Body of pancreas (tissue), 4 donors: Measurements from ENCODE around the gene GSTP1. TPM values are rescaled to one million over a fixed set of nuclear protein-coding genes. Genes with fewer than 3 reads are reported as not detected.
"Not testable (repeated sequence)": the region's sequence is repeated elsewhere in the genome, so short reads cannot be mapped to it uniquely, and the experiment has no call there.

Experiments
- ATAC-seq: fragments of 150-250 bp; one replicate; pipeline ENCODE4 v1.9.1; 2016
- DNase-seq, 4 donors: peaks; one replicate each; pipeline ENCODE4 v3.0.0-alpha.2; 2019
- H3K27ac ChIP-seq, 4 donors: fragments of 200-600 bp; sonication (generic); 1 replicate in 3 of 4; 2 replicates in 1 of 4; pipeline versions ENCODE4 v1.5.1 to v1.6.1; 2016 to 2019; ENCODE audit warnings: mild to moderate bottlenecking in 1 of 4, mixed read lengths in 1 of 4, moderate library complexity in 1 of 4
- H3K27me3 ChIP-seq, 2 donors: fragments of 200-600 bp; sonication (generic); one replicate each; pipeline ENCODE4 v1.6.0; 2016; ENCODE audit warnings: mild to moderate bottlenecking in 1 of 2
- H3K36me3 ChIP-seq, 2 donors: fragments of 200-600 bp; sonication (generic); replicated peaks in 1 of 2; 2 replicates each; pipeline ENCODE4 v1.5.1; 2016; ENCODE audit warnings: low read depth in 2 of 2; ENCODE audit not compliant: insufficient read depth in 1 of 2
- H3K4me1 ChIP-seq: fragments of 200-600 bp; sonication (generic); one replicate; pipeline ENCODE4 v1.6.0; 2016
- H3K4me3 ChIP-seq, 2 donors: fragments of 200-600 bp; sonication (generic); 1 replicate in 1 of 2; 2 replicates in 1 of 2; pipeline ENCODE4 v1.5.1; 2016 to 2019
- H3K9me3 ChIP-seq, 3 donors: fragments of 200-600 bp; sonication (generic); 1 replicate in 2 of 3; 2 replicates in 1 of 3; pipeline ENCODE4 v1.5.1; 2016
- CTCF ChIP-seq, 7 experiments: fragments of 450-650 bp in 4 of 7; fragments of 200-600 bp in 3 of 7; sonication (generic) in 3 of 7; IDR thresholded peaks; one replicate each; pipeline ENCODE4 v1.5.1; 2016 to 2019; ENCODE audit warnings: antibody characterized with exemption in 7 of 7
- POLR2A ChIP-seq, 3 donors: fragments of 450-650 bp; IDR thresholded peaks; one replicate each; pipeline ENCODE4 v1.6.1; 2016; ENCODE audit warnings: antibody characterized with exemption in 3 of 3, mild to moderate bottlenecking in 2 of 3
- WGBS, 2 donors: methylation state at CpG; one replicate each; pipeline ENCODE4 v1.1.5; 2017; 5-methylcytosine and 5-hydroxymethylcytosine counted together
- intact Hi-C: fragments of 100-400 bp; cut with DNase I; formaldehyde crosslinking; loops from one replicate; pipeline ENCODE4 v1.15.1; 2023
- total RNA-seq, 2 donors: library from RNA; depleted of rRNA; stranded (reverse); fragments of >200 nt; gene quantifications; one replicate each; pipeline ENCODE4 v1.1.0, GENCODE V29; 2016

Gene GSTP1
- total RNA-seq, 2 donors from 2014 or later, result 359 to 454 TPM

GRCh38 chr11:67585911-67586310 lies 2.3 kb downstream of the GSTP1 start:
- TF ChIP-seq CTCF (IDR thresholded peaks at IDR 0.05) (no peak), POLR2A (IDR thresholded peaks at IDR 0.05) (no peak)
- 81 to 87% methylated on average over 3 to 4 of the region's 4 CpGs for WGBS, 2 donors
- Histone ChIP-seq H3K36me3 (peaks cover 0 to 2% of the 10 kb centered on the region in 2 donors), H3K9me3 (no peaks in the 10 kb centered on the region), H3K27me3 (no peaks in the 10 kb centered on the region), H3K4me1 (peaks cover 39% of the 10 kb centered on the region), H3K4me3 (no peak overlapping the region), H3K27ac (no peak overlapping the region)
- no peak for DNase-seq
- ATAC-seq, result no peak
- intact Hi-C loops, result no loop called here

- TF ChIP-seq CTCF (IDR thresholded peaks at IDR 0.05), result no peak
- no peak for TF ChIP-seq POLR2A (IDR thresholded peaks at IDR 0.05)
- no peaks in the 10 kb centered on the region for H3K27me3 ChIP-seq
- H3K27ac ChIP-seq, result no peak overlapping the region
- peaks cover 0 to 2% of the 10 kb centered on the region in 2 donors for H3K36me3 ChIP-seq
- H3K9me3 ChIP-seq, result no peaks in the 10 kb centered on the region
- no peak overlapping the region for H3K4me3 ChIP-seq
- peaks cover 31% of the 10 kb centered on the region for H3K4me1 ChIP-seq
- ATAC-seq (no peak), DNase-seq (no peak)
- intact Hi-C loops, result no loop called here
- 68 to 94% methylated on average over 4 to 5 of the region's 5 CpGs for WGBS, 2 donors
These were observed 3.1 kb downstream of the GSTP1 start for GRCh38 chr11:67586568-67587250.

GRCh38 chr11:67588136-67588503 lies 4.5 kb downstream of the GSTP1 start:
- H3K27me3 ChIP-seq, result no peaks in the 10 kb centered on the region
- no peak overlapping the region for H3K4me3 ChIP-seq
- no peak for TF ChIP-seq CTCF (IDR thresholded peaks at IDR 0.05)
- no peak for TF ChIP-seq POLR2A (IDR thresholded peaks at IDR 0.05)
- peaks cover 0 to 2% of the 10 kb centered on the region in 2 donors for H3K36me3 ChIP-seq
- DNase-seq, result no peak
- H3K9me3 ChIP-seq, result no peaks in the 10 kb centered on the region
- ATAC-seq, result no peak
- 77 to 93% methylated on average over 1 of the region's 1 CpG for WGBS, 2 donors
- peaks cover 18% of the 10 kb centered on the region for H3K4me1 ChIP-seq
- intact Hi-C loops, result no loop called here
- H3K27ac ChIP-seq, result no peak overlapping the region

GRCh38 chr11:67588899-67589415 lies 5.3 kb downstream of the GSTP1 start:
- H3K27ac ChIP-seq, ATAC-seq, H3K9me3 ChIP-seq, H3K36me3 ChIP-seq, H3K4me3 ChIP-seq, DNase-seq, H3K27me3 ChIP-seq, intact Hi-C loops: not testable (repeated sequence)
- H3K4me1 ChIP-seq, result peaks cover 15% of the 10 kb centered on the region
- 75 to 77% methylated on average over 11 of the region's 11 CpGs for WGBS, 2 donors

GRCh38 chr11:67592880-67593564 lies 9.4 kb downstream of the GSTP1 start:
- no peak for TF ChIP-seq POLR2A (IDR thresholded peaks at IDR 0.05)
- no peak for TF ChIP-seq CTCF (IDR thresholded peaks at IDR 0.05)
- Histone ChIP-seq H3K27ac (no peak overlapping the region), H3K9me3 (no peaks in the 10 kb centered on the region), H3K4me3 (no peak overlapping the region), H3K36me3 (no peaks in the 10 kb centered on the region), H3K27me3 (no peaks in the 10 kb centered on the region), H3K4me1 (no peaks in the 10 kb centered on the region)
- DNase-seq, result no peak
- intact Hi-C loops, result no loop called here
- no peak for ATAC-seq
- WGBS, 2 donors, result 76 to 81% methylated on average over 9 to 12 of the region's 12 CpGs
